ENCODE data around the gene PROB1. TPM values are rescaled to one million over a fixed set of nuclear protein-coding genes. Genes with fewer than 3 reads are reported as not detected.

PROB1 gene
- total and polyA plus RNA-seq, 2 of the 13 experiments (the other 11 are each of a cell fraction or from before 2014, with no cell fraction given): 0.69 to 1.1 TPM

DNA sequence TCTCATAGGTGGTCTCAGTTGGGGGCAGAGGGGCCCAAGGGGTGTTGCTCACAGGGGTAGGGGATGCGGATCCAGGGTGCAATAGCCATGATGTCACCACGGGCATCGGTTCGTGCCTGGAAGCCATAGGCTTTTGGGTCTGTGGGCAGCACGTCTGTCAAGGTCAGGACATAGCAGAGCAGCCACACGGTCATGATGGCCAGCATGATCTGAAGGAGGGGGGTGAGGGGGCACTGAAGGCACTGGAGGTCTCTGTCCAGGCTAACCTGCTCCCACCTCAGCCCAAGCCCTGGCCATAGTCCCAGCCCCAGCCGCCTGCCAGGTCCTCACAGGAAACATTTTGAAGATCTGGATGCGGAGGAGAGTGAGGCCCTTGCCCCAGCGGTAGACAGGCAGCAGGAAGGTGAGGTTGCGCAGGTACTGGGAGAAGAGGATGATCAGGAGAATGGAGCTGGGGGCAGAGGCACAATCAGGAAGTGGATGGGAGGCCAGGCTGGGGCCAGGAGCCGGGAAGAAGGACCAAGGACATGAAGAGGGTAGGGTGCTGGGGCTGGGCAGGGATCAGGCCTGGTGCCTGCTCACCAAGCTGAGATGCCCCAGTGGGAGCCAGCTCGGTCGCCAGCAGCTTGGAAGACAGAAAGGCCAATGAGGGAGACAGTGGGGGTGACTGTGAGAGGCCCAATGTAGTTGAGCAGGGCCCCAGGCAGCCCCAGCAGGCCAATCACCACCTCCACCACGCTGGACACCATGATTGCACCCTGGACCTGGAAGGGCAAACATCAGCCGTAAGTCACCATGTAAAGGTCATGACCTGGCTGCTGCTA lies 15.1 kb downstream of the PROB1 start (continued):
- TF ChIP-seq RERE (CRISPR knock-in tag; IDR thresholded peaks at IDR 0.05; ENCODE audit: low read depth): no peak
- TF ChIP-seq ADNP (CRISPR knock-in tag; IDR thresholded peaks at IDR 0.05): no peak

- Histone ChIP-seq H3K4me2 (ENCODE audit: low read depth, low read length) (no peak overlapping the region), H3K27me3 (ENCODE audit: control insufficient read depth in 1 of 2, insufficient read depth in 2 of 2, low read length in 2 of 2) (no peaks in the 10 kb centered on the region), H3K9ac (ENCODE audit: insufficient read depth, low read depth, low read length) (no peak overlapping the region), H4K20me1 (ENCODE audit: insufficient read depth, low read length) (no peaks in the 10 kb centered on the region), H2AFZ (ENCODE audit: low read length) (no peak overlapping the region), H3K36me3 (replicated peaks in 1 of 2; ENCODE audit: control insufficient read depth in 1 of 2, insufficient read depth in 2 of 2, low read length in 2 of 2) (peaks cover 0 to 5% of the 10 kb centered on the region in 2 experiments; a peak in 2 of 5 replicates), H3K4me3 (replicated peaks in 1 of 3; ENCODE audit: insufficient read depth in 1 of 3, low read depth in 2 of 3, low read length in 3 of 3) (no peak overlapping the region), H3K9me3 (ENCODE audit: low read length) (no peaks in the 10 kb centered on the region), H3K79me2 (ENCODE audit: insufficient read depth, low read length) (peaks cover 12% of the 10 kb centered on the region), H3K27ac (ENCODE audit: extremely low read length, insufficient read depth, low read length) (no peak overlapping the region), H3K4me1 (ENCODE audit: insufficient read depth, low read length) (peaks cover 36% of the 10 kb centered on the region)
- intact Hi-C loops (cut with micrococcal nuclease; ENCODE audit: unreplicated experiment): no loop called here
- in situ Hi-C loops (cut with HindIII; ENCODE audit: extremely low pct_ligation_motif_present, low pct_unique_long_range_greater_than_20kb): no loop called here
- ChIA-PET CTCF (ENCODE audit: low intra/inter-chr PET ratio, low total read pairs) (no interaction called here), POLR2A (no interaction called here)
- ATAC-seq (no peak), FAIRE-seq (no peak), DNase-seq (ENCODE audit: low spot score) (no peak)
- BruUV-seq (replicated peaks): no TSS peak
- 96% methylated on average over 11 of the region's 13 CpGs for WGBS (ENCODE audit: low lambda C conversion rate)
- TF ChIP-seq ZBTB26 (CRISPR knock-in tag; IDR thresholded peaks at IDR 0.05; ENCODE audit: borderline replicate concordance) (no peak), PAF1 (CRISPR knock-in tag; IDR thresholded peaks at IDR 0.05) (no peak), ZNF616 (CRISPR knock-in tag; IDR thresholded peaks at IDR 0.05; ENCODE audit: low read depth) (no peak), MED13 (CRISPR knock-in tag; IDR thresholded peaks at IDR 0.05) (no peak), ZNF772 (CRISPR knock-in tag; IDR thresholded peaks at IDR 0.05) (no peak), PLRG1 (conservative IDR thresholded peaks at IDR 0.05) (no peak), FOXA1 (IDR thresholded peaks at IDR 0.05) (no peak), FOXA1 (CRISPR knock-in tag; IDR thresholded peaks at IDR 0.05) (no peak), POLR2AphosphoS2 (IDR thresholded peaks at IDR 0.05; ENCODE audit: low read depth, low read length) (no peak), TBX3 (IDR thresholded peaks at IDR 0.05; ENCODE audit: borderline replicate concordance) (no peak), ZNF7 (CRISPR knock-in tag; IDR thresholded peaks at IDR 0.05) (no peak)
- TF ChIP-seq, protein P1, sequence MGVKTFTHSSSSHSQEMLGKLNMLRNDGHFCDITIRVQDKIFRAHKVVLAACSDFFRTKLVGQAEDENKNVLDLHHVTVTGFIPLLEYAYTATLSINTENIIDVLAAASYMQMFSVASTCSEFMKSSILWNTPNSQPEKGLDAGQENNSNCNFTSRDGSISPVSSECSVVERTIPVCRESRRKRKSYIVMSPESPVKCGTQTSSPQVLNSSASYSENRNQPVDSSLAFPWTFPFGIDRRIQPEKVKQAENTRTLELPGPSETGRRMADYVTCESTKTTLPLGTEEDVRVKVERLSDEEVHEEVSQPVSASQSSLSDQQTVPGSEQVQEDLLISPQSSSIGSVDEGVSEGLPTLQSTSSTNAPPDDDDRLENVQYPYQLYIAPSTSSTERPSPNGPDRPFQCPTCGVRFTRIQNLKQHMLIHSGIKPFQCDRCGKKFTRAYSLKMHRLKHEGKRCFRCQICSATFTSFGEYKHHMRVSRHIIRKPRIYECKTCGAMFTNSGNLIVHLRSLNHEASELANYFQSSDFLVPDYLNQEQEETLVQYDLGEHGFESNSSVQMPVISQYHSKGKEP (CRISPR knock-in tag; IDR thresholded peaks at IDR 0.05): no peak
- TF ChIP-seq, protein P2, sequence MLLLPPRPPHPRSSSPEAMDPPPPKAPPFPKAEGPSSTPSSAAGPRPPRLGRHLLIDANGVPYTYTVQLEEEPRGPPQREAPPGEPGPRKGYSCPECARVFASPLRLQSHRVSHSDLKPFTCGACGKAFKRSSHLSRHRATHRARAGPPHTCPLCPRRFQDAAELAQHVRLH (CRISPR knock-in tag; IDR thresholded peaks at IDR 0.05; ENCODE audit: borderline replicate concordance, low read depth): no peak
These were observed 16.0 kb downstream of the PROB1 start for GRCh38 chr5:139378941-139379361.
